Renal cortex interstitium (tissue), 11 donors: ENCODE data around the gene SCO2. TPM values are rescaled to one million over a fixed set of nuclear protein-coding genes. Genes with fewer than 3 reads are reported as not detected.

Experiments used
- DNase-seq, 11 donors: peaks; one replicate each; pipeline ENCODE4 v3.0.0-alpha.2; 2013; ENCODE audit warnings: low read depth in 9 of 11, low spot score in 4 of 11; ENCODE audit errors: extremely low read depth in 1 of 11
- polyA plus RNA-seq, 3 donors: library from polyadenylated mRNA; unstranded; fragments of 120-200 nt; gene quantifications; one replicate each; pipeline ENCODE4 v1.2.1, GENCODE V29; 2013; ENCODE audit not compliant: insufficient read length in 3 of 3

The SCO2 gene
- polyA plus RNA-seq, 3 donors: 1.0 to 5.2 (median 1.9) TPM

GRCh38 chr22:50507421-50507990 lies 17.9 kb downstream of the SCO2 start, which contains the start of gene LMF2:
LMF2 (minus strand) TSS chr22:50507702; CDS start chr22:50507675, 27 bp downstream.
- no peak for DNase-seq

- DNase-seq: no peak
Measured at GRCh38 chr22:50506611-50507420, 18.6 kb downstream of the SCO2 start.

GRCh38 chr22:50505776-50506610 lies 19.4 kb downstream of the SCO2 start:
- DNase-seq: no peak

- DNase-seq: no peak
Measured at GRCh38 chr22:50505276-50505775, 20.1 kb downstream of the SCO2 start.

- DNase-seq: no peak
Measured at GRCh38 chr22:50504369-50505211, 20.8 kb downstream of the SCO2 start.

GRCh38 chr22:50503475-50504145 lies 21.8 kb downstream of the SCO2 start:
- no peak for DNase-seq

GRCh38 chr22:50502628-50503474 lies 22.5 kb downstream of the SCO2 start:
- DNase-seq: no peak

GRCh38 chr22:50502096-50502495 lies 23.3 kb downstream of the SCO2 start:
- DNase-seq: no peak

- DNase-seq: no peak
Measured at GRCh38 chr22:50500452-50500851, 24.9 kb downstream of the SCO2 start.

- peak in 1 of 11 donors; percentile 70 for DNase-seq
Measured at GRCh38 chr22:50498322-50498890, 27.0 kb downstream of the SCO2 start.

- DNase-seq: no peak
Measured at GRCh38 chr22:50497093-50497492, 28.3 kb downstream of the SCO2 start.

- no peak for DNase-seq
Measured at GRCh38 chr22:50490531-50491308, 34.7 kb downstream of the SCO2 start.

GRCh38 chr22:50489363-50490243 lies 35.8 kb downstream of the SCO2 start:
- DNase-seq: no peak

- DNase-seq: no peak
Measured at GRCh38 chr22:50488886-50489285, 36.5 kb downstream of the SCO2 start.

- DNase-seq: no peak
Measured at GRCh38 chr22:50488006-50488677, 37.3 kb downstream of the SCO2 start.
